Neutrophil (primary cell): ENCODE data around the gene CPA4.

Experiments used
- H3K27ac ChIP-seq: fragments of 200-600 bp; sonication (generic); 2 replicates; pipeline ENCODE4 v1.5.1; 2016; ENCODE audit warnings: mild to moderate bottlenecking, moderate library complexity
- H3K27me3 ChIP-seq: fragments of 200-600 bp; sonication (generic); 2 replicates; pipeline ENCODE4 v1.6.0; 2016; ENCODE audit warnings: mild to moderate bottlenecking
- H3K36me3 ChIP-seq: fragments of 200-600 bp; sonication (generic); 2 replicates; pipeline ENCODE4 v1.5.1; 2017
- H3K4me1 ChIP-seq, 2 experiments: fragments of 200-600 bp in 1 of 2; sonication (generic) in 1 of 2; 1 replicate in 1 of 2; 2 replicates in 1 of 2; pipeline versions ENCODE4 v1.5.1 to v1.6.1; 2013 to 2016; ENCODE audit warnings: low read depth in 1 of 2, low read length in 1 of 2, mild to moderate bottlenecking in 1 of 2, moderate library complexity in 1 of 2; ENCODE audit not compliant: control insufficient read depth in 1 of 2, insufficient read depth in 1 of 2
- H3K4me3 ChIP-seq, 2 experiments: fragments of 200-600 bp in 1 of 2; sonication (generic) in 1 of 2; 1 replicate in 1 of 2; 2 replicates in 1 of 2; pipeline ENCODE4 v1.5.1; 2013 to 2016; ENCODE audit warnings: low read depth in 1 of 2, low read length in 1 of 2, mild to moderate bottlenecking in 1 of 2, moderate library complexity in 1 of 2
- H3K9me3 ChIP-seq: fragments of 200-600 bp; sonication (generic); 2 replicates; pipeline ENCODE4 v1.5.1; 2016
- TF ChIP-seq, protein P1 (sequence below): fragments of 200-600 bp; sonication (generic); IDR thresholded peaks from 2 replicates; pipeline ENCODE4 v1.5.1; 2016; ENCODE audit warnings: antibody characterized with exemption

The CPA4 gene

DNA sequence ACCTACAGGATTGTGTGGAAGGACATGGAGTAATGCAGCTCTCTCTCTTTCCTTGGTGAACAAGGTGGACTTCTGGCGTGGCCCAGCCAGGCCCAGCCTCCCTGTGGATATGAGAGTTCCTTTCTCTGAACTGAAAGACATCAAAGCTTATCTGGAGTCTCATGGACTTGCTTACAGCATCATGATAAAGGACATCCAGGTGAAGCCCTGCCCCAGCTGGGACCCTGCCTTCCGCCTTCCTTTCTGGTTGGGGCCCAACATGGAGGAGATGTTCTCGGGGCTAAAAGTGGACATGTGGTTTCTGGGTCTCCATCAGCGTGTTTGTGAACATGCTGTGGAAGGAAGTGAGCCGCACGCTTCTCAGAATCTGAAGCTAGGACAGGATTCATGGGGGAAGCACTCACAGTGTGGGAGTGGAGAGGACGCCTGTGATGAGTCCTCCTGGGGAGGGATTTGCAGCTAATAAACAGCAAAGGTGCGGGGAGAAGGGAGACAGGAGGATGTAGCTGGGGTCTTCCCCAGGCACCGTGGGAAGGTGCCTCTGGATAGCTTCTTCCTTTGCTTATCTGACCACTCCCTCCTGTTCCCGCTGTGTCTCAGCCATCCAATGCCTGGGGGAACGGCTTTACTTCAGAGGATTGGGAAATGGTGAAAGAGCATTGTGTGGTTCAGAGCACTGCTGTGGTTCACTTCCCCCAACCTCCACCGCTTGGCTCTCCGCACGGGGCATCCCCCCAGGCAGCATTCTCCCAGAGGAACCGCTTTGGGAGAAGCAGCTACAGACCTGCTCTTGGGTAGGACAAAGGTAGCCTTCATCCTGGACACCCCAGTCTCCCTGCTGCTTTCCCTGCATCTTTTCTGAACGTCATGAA lies 57.2 kb downstream of the CPA4 start:
- H3K4me3 ChIP-seq: no peak overlapping the region
- H3K27ac ChIP-seq: no peak overlapping the region
- peaks cover 5% of the 10 kb centered on the region for H3K27me3 ChIP-seq
- no peaks in the 10 kb centered on the region for H3K36me3 ChIP-seq
- TF ChIP-seq, protein P1, sequence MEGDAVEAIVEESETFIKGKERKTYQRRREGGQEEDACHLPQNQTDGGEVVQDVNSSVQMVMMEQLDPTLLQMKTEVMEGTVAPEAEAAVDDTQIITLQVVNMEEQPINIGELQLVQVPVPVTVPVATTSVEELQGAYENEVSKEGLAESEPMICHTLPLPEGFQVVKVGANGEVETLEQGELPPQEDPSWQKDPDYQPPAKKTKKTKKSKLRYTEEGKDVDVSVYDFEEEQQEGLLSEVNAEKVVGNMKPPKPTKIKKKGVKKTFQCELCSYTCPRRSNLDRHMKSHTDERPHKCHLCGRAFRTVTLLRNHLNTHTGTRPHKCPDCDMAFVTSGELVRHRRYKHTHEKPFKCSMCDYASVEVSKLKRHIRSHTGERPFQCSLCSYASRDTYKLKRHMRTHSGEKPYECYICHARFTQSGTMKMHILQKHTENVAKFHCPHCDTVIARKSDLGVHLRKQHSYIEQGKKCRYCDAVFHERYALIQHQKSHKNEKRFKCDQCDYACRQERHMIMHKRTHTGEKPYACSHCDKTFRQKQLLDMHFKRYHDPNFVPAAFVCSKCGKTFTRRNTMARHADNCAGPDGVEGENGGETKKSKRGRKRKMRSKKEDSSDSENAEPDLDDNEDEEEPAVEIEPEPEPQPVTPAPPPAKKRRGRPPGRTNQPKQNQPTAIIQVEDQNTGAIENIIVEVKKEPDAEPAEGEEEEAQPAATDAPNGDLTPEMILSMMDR: no peak
- H3K9me3 ChIP-seq: no peaks in the 10 kb centered on the region
- H3K4me1 ChIP-seq: no peaks in the 10 kb centered on the region

DNA sequence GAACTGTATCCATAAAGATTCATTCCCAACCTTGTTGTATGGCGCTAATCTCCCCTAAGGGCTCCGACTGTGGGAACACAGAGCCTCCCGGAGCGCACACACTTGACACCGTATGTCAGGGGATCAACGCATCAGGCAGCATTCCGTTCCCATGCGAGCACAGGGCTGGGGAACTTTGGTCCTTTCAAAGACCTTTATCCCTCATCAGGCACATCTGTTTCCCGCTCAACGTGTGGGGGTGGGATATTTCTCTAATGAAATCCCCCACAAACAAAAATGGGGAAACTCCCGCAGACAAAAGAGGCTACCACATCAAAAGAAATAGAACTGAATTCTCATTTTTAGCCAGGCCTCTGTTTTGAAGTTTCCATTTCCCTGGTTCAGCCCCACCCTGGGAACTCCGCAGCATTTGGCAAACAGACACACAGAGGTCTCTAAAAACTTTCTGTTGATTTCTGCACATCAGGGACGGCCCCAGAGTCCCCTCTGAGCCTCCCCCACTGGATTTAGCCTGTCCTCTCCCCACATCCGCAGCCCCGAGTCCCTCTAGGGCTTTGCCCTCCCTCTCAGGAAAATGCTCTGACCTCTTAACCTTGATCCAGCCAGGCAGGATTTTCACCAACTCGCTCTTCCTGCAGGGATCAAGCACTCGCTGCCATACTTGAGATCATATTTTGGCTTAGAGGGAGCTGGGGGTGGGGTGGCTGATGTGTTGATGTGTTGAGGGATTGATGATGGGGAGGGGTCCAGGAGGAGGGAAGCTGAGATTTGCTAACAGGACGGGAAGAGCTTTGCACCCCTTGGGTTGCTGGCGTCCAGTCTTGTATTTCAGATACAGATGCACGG lies 58.2 kb downstream of the CPA4 start:
- H3K27ac ChIP-seq: no peak overlapping the region
- no peak overlapping the region for H3K4me3 ChIP-seq
- H3K36me3 ChIP-seq: no peaks in the 10 kb centered on the region
- TF ChIP-seq, protein P1: no peak
- H3K4me1 ChIP-seq: no peaks in the 10 kb centered on the region
- H3K27me3 ChIP-seq: peaks cover 5% of the 10 kb centered on the region
- no peaks in the 10 kb centered on the region for H3K9me3 ChIP-seq

DNA sequence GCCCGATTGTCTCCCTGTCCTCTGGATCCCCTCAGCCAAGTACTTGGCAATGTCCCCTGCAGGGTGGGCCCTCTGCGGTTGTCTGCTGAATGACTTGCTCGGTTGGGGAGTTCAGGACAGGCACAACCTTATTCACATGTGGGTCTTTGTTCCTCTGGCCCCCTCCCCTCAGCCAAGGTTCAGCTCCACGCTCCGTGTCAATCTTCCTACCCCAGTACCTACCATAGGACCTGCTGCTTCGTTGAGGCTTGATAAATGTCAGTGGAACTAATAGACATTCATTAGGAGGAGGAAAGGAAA lies 58.8 kb downstream of the CPA4 start:
- Histone ChIP-seq H3K4me1 (no peaks in the 10 kb centered on the region), H3K27me3 (peaks cover 5% of the 10 kb centered on the region), H3K4me3 (no peak overlapping the region), H3K27ac (no peak overlapping the region), H3K9me3 (no peaks in the 10 kb centered on the region), H3K36me3 (no peaks in the 10 kb centered on the region)
- TF ChIP-seq, protein P1: no peak

DNA sequence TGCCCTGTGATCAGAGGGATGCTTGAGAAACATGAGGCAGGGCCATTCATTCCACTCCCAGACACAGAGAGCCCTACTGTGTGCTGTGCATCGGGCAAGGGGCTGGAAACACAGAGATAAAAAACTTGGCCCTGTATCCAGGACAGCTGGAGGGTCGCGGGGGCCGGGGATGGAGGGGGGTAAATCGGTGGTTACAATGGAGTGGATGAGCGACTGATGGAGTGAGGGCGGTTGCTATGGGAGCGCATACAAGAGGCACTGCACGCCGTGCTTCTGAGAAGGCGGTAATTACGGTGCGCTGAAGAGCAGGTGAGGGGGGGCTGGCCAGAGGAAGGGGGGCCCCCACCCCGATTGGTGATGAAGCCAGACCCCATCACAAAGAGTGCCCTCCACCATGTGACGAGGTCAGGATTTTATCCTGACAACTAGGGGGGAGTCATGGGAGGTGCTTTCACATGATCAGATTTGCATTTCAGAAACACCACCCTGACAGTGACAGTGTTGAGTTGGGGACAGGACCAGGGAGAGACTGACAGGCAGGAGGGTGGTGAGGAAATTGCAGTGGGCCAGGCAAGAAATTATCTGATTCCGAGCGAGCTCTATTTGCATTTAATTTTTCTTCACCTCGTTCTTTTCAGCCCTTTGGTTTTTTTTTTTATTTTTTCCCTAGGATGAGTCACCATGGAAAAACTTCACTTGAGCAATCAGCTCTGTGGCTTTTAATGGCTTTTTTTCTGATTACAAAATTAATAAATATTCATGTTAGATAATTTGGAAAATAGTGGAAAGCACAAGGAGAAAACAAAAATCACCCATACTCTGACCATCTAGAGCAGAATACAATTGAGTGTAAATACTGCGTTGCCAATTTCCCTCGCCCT lies 59.5 kb downstream of the CPA4 start:
- no peaks in the 10 kb centered on the region for H3K4me1 ChIP-seq
- no peak overlapping the region for H3K27ac ChIP-seq
- TF ChIP-seq, protein P1: no peak
- H3K4me3 ChIP-seq: no peak overlapping the region
- H3K27me3 ChIP-seq: peaks cover 5% of the 10 kb centered on the region
- H3K36me3 ChIP-seq: no peaks in the 10 kb centered on the region
- H3K9me3 ChIP-seq: no peaks in the 10 kb centered on the region

DNA sequence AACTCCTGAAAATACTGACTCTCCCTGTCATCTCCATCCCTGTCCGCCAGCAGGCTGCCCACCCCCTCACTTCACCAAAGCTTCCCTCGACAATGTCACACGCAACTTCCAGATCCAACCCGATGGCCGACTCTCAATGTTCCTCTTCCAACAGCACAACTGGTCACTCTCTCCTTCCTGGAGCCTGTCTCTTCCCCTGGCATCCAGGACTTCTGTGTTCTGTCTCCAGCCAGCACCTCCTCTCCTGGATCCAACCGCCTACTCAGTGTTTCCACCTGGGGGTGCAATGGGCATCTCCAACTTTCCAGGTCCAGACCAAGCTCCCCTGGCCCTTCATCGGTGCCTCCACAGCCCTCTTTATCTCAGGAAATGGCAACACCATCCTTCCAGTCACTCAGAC lies 60.2 kb downstream of the CPA4 start:
- Histone ChIP-seq H3K27me3 (peaks cover 5% of the 10 kb centered on the region), H3K27ac (no peak overlapping the region), H3K9me3 (no peaks in the 10 kb centered on the region), H3K36me3 (no peaks in the 10 kb centered on the region), H3K4me1 (no peaks in the 10 kb centered on the region), H3K4me3 (no peak overlapping the region)
- TF ChIP-seq, protein P1: no peak
